ENCODE measurements around the gene PXN.

PXN gene

DNA sequence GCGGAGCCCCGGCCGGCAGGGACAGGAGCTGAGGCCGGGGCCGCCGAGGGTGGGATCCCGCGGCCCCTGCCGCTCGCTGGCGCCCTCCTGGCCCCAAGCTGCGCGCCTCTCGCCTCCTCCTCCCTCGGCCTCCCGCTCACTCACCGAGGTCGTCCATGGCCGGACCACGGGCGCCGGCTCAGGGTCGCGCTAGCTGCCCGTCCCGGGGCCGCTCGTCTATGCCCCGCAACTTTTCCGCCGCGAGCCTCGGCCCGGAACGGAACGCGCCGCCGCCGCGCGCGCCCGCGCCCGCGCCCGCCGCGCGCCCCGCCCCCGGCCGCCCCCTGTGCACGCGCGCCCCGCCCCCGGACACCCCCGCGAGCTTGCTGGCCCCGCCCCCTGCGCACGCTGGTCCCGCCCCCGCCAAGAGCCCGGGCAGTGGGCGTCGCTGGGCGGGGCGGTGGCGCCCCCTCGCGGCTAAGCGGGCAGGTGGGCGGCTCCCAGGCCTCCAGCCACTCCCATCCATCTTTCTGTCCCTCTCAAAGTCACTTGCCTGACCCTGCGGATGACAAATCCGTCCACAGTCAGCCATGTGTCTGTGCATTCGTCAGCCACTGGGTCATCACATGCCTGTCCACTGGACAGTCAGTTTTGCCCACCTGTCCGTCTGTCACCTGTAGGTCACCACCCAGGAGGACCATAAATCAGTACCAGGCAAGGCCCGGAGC, at the start of gene PXN:
TSS of gene PXN (minus strand) at position 258 of the 707 bp plus-strand sequence. CDS start at position 157, 101 bp downstream.
- DNase-seq, result peak in 13 of 14 donors; percentile 54 to 93 (median 75)

DNA sequence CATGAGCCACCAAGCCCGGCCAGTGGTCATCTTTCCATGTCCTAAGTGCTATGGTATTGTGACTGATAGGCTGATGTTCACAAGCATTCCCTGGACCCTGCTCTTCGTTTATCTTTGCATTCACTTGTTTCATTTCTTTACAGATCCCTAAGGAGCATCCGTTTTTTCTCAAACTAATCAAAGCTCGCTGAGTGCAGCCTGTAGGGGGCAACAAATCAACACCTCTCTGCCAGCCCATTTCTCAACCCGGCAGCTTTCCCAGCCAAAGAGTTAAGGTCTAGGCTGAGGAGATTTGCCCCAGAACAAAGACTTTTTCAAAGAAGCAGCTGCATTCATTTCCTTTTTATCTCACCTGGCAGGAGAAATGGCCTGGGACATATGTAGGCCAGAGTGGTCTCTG, 48.7 kb upstream of the PXN start:
- DNase-seq, result no peak

DNA sequence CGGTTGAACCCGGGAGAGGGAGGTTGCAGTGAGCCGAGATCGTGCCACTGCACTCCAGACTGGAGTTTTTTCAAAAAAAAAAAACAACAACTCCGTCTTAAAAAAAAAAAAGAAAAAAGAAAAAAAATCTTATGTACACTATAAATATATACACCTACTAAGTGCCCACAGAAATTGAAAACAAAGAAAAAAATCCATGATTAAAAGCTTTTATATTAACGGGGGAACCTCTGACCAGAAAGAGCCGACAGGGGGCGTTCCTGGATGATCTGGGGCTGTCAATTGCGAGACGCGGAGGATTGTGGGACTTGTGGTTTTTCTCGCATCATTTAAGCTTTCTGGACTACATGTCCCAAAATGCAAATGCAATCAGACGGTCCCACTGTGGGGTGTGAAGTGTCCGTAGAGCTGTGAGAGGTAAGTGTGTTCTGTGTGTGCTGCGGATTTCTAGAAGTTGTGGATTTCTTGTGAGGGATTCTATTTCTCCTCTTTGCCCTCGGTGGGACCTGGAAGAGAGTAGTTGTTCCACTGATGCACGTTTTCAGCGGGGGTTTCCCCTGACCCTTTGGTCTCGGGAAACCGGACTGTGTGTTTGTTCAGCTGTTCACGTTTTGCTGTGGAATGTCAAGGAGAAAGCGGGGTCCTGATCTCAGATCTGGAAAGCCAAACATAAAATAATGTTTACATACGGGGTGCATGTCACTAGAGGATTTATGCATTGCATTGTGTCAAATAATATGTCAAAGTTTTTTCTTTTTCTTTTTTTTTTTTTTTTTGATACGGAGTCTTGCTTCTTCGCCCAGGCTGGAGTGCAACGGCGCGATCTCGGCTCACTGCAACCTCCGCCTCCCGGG, 36.7 kb upstream of the PXN start, which contains the start of gene SIRT4:
TSS of gene SIRT4 (plus strand) at position 360 of the 854 bp plus-strand sequence. CDS start 1,241 bp downstream, outside the sequence.
- DNase-seq, result peak; percentile 20 to 93 (median 79)

DNA sequence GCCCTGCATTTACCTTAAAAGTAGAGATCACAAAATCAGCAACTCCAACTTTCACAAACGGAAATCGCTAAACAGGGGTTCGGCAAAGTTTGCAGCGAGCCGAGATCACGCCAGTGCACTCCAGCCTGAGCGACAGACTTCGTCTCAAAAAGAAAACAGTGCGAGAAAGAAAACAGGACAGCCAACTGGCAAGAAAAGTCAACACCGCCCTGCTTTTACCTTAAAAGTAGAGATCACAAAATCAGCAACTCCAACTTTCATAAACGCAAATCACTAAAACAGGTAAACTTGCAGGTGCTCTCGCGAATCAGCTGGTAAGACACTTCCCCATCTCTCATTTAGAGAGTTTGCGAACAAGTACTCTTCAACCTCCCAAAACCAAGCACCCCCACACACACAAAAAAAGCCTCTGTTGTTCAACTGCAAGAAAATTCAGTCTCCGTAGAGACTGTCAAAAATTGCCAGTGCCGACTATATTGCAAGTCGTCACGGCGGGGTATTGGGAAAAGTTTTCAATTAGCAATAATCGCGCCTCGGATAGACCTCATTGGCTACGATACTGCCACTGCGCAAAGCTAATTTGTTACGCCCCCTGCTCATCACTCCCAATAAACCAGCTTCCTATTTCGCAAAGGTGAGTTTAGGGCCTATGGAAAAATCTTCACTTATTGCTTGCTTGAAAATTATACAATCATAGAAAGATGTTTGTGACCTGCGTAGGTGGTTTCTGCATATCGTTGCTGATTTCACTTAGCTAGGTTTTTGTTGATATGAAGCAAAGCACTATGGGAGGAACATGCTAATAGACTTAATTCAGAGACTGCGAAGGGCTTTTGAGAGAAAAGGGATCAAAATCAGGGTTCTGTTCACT, 27.4 kb upstream of the PXN start, which contains the start of gene RNU4-1:
TSS of gene RNU4-1 (minus strand) at position 577 of the 871 bp plus-strand sequence.
- peak in 13 of 14 donors; percentile 10 to 87 (median 74) for DNase-seq

DNA sequence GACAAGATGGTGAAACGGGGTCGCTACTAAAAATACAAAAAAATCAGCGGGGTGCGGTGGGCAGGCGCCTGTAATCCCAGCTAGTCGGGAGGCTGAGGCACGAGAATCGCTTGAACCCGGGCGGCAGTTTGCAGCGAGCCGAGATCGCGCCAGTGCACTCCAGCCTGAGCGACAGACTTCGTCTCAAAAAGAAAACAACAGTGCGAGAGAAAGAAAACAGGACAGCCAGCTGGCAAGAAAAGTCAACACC, 26.8 kb upstream of the PXN start:
- peak in 1 of 14 donors; percentile 58 for DNase-seq

DNA sequence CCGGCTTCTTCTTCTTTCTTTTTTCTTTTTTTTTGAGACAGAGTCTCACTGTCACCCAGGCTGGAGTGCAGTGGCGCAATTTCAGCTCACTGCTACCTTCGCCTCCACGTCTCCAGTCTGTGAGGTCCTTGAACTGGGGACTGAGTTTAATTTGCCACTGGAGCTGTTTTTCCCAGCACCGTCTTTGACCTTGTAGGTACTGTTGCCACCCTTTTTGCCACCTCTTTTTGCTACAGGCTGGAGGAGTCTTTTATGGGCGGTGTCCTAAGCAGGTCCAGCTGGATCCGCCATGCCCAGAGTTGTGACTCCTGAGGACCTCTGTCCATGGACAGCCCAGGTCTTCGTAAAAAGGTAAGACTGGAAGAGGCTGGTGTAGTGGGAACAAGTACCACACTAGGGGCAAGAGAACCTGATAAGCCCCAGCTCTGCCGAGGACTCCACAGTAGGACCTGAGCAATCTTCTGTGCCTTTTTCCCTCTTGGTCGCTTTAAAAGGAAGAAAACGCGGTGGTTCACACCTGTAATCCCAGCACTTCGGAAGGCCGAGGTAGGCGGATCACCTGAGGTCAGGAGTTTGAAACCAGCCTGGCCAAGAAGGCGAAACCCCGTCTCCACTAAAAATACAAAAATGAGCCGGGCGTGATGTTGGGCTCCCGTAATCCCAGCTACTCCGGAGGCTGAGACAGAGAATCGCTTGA, 25.2 kb upstream of the PXN start:
- peak in 8 of 14 donors; percentile 10 to 40 (median 27) for DNase-seq

DNA sequence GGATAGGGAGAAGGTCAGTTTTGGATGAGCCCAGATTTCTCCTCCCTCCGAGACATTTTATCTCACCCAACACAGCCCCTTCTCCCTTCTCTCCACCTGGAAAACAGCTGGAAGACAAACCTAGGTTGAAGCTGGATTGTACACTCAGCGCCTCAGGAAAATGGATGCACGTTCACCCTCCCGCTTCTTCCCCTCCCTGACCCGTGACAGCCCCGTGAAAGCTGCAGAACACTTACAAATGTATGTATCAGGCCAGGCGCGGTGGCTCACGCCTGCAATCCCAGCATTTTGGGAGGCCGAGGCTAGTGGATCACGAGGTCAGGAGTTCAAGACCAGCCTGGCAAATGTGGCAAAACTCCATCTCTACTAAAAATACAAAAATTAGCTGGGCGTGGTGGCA, 22.0 kb upstream of the PXN start:
- no peak for DNase-seq

DNA sequence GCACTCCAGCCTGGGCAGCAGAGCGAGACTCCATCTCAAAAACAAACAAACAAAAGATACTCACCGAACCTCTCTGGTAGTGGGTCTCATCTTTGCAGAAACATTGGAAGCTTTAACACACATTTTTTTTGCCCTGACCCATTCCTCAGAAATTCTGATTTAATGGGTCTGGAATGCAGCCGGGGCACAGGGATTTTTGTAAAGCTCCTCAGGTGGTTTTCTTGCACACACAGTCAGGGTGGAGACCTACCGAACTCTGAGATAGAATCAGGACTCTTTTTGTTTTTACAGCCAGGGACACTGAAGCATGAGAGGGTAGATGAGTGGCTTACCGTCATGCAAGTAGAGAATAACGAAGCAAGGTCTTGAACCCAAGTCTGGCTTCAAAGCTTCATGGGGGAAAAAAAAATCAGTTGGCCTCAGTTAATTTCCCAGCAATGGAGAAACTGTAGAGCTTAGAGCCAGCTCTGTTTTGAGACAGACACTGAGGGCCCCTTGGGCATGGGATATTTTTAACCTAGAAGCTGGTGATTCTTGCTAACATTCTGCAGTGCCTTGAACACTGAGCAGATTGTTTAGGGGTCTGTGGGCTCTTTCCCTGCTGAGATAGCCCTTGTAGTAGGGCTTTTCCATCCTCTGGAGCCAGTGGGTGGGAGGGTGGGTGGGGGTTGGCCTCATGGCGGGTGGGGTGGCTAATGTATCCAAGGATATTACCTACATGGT, 21.4 kb upstream of the PXN start:
- DNase-seq, result no peak

DNA sequence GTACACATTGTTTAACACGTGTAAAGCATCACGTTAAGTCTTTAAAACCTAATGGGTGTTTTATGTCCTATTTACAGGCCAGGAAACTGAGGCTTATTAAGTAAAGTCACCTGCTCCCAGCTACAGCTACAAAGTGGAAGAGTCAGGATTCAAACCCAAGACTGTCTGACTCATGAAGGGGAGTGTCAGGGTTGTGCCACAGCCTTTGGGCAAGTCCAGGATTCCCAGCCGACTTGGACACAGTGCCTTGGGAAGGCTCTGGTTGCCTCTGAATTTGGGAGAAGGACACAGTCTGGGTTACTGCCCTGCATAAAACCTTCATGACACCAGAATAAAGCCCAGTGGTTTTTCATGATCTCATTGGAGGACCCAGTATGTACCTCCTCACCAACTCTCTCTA, 18.9 kb upstream of the PXN start:
- no peak for DNase-seq

DNA sequence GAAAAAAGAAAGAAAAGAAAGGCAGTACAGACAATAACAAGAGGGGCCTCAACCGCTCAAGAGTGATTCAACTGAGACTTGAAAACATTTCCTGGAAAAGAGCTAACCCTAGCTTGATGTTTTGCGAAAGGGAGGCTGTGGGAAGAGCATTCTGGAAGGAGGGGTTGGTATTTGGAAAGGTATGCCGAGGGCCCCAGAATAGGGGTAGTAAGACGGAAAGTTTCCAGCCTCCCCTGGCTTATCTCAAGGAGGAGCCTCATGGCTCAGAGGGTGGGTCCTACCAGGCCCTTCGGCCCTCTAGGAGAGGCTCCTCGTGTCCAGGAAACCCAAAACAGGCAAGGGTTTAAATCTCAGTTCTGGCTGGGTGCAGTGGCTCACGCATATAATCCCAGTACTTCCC, 17.8 kb upstream of the PXN start:
- DNase-seq, result no peak

DNA sequence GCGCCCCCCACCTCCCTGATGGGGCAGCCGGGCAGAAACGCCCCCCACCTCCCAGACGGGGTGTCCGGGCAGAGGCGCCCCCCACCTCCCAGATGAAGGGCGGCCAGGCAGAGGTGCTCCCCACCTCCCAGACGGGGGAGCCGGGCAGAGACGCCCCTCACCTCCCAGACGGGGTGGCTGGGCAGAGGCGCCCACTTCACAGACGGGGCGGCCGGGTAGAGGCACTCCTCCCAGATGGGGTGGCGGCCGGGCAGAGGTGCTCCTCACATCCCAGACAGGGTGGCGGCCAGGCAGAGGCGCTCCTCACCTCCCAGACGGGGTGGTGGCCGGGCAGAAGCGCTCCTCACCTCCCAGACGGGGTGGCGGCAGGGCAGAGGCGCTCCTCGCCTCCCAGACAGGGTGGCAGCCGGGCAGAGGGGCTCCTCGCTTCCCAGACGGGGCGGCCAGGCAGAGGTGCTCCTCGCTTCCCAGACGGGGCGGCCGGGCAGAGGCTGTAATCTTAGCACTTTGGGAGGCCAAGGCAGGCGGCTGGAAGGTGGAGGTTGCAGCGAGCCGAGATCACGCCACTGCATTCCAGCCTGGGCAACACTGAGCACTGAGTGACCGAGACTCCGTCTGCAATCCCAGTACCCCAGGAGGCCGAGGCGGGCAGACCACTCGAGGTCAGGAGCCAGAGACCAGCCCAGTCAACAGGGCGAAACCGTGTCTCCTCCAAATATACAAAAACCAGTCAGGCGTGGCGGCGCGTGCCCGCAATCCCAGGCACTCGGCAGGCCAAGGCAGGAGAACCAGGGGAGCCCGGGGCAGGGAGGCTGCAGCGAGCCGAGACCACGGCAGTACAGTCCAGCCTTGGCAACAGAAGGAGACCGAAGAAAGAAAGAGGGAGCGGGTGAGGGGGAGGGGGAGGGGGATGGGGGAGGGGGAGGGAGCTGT, 12.9 kb upstream of the PXN start:
- DNase-seq, result no peak

DNA sequence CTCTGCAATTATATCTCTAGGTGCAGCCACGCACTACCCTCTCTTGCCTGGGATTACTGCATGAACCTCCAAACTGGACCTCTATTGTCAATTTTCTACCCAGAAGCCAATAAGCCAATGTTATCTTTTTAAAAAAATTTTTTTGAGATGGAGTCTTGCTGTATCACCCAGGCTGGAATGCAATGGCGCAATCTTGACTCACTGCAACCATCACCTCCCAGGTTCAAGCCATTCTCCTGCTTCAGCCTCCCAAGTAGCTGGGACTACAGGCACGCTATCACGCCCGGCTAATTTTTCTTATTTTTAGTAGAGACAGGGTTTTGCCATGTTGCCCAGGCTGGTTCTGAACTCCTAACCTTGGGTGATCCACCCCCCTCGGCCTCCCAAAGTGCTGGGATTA, 11.2 kb upstream of the PXN start:
- DNase-seq, result no peak

DNA sequence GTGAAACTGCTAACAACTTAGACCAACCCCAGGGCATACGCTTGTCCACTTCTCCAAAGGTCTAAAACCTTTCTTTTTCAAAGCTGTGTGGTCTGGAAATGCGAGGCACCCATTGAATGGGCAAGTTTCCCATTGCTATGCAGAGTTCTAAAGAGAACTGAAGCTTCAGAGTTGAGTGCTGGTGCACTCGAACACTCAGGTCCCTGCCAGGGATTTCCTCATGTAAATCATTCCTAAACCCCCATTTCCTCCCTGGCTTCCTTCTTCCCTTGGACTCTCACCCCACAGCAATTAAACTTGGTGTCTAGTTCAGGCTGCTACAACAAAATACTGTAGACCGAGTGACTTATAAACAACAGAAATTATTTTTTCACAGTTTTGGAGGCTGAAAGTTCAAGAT, 2.2 kb upstream of the PXN start:
- DNase-seq, result no peak

DNA sequence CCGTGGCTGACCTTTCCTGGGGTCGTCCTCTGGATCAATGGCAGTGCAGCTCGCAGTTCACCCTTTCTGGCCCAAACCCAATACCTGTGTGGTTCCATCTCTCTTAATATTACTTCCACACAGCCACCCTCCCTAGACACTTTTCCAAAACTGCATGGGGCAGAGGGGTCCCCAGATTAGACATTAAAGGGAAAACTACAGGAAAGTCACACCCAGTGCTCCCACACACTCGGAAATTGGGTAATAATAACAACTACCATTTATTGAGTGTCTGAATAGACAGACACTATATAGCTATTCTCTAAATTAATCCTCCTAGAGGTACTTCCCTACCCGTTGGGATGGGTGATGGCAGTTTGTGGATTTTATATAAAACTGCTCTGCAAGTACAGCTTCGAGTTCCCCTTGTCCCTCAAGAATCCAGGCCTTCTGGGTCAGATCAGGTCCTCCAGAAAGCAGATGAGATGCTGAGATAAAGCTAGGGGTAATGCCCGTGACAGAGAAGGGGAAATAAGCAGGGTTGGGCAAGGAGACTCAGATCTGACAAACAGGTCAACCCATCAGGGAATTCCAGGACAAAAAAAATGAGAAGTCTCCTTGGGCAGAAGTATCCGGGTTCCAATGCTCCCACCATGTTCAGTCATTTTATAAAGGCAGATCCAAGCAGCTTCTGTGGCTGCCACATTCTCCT, 795 bp upstream of the PXN start:
- no peak for DNase-seq

DNA sequence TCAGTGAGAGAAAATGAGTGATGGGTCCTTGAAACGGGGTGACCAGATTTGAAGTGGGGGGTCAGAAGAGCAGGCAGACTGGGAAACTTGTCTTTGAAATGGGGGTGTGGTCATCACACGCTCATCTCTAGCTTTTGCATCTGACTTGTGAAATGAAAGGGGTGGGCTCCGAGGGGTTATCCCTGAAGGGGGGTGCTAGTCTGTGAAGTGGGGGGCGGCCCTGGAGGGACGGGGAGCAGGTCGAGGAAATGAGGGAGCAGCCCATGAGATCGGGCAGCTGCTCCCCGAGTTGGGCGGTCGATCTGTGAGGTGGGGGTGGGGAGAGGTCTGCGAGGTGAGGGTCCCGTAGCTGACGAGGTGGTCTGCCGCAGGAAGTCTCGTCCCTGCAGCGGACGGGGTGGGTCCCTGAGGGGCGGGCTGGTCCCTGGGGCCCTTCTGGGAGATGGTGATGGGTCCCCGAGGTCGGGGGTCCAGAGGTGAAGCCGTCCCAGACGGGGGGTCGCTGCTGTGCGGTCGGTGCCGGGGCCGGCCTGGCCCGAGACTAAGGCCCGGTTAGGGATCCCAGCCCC, 542 bp downstream of the PXN start:
- DNase-seq, result peak in 1 of 14 donors; percentile 12

DNA sequence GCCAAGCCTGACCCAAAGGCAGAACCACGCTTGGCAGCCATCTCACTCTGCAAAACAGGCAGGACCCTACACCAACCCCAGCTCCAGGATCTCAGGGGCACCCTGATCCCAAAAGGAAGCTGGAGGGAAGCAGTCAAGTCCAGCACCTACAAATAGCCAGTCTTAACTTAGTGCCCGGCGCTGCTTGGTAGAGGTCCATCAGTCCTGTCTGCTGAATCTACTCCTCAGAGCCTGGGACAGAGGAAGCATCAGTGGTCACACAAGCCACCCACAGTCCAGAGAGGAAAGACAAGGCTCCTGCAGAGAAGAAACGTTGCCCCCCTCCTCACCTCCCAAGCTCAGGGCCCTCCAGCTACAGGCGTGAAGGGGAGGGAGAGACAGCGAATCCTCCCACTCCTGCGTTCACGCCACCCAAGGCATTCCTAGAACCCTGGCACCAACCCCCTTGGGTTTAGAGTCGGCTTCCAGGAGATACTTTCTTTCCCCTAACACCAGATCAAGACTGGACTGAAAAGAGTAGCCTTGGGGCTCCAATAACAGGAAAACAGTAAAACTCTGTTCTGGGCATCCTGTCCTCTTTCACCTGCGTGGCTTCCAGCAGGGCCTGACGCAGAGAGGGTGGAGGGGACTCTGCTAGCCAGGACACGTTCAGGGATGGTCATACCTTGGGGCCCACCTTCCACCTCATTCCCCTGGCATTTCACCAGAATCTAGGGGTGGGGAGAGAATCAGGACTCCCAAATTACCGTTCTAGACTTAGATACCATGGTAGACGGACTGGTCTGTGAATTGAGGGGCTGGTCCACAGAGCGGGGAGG, 1.2 kb downstream of the PXN start:
- DNase-seq, result peak in 3 of 14 donors; percentile 18 to 27 (median 24)

DNA sequence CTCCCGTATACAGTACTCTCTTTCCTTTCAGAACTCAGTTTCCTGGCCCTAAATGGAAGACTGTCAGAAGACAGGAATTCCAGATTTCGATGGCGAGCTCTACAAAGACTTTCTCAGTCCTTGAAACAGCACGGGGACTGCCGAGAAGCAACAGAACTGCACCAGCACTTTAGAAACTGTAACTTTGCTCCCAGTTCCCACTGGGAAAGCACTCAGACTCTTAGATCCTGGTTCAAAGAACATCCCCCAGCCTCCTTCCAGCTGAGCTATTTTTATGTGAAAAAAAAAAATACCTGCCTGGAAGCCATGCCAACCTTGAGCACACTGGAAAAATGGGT, 1.8 kb downstream of the PXN start:
- no peak for DNase-seq
